HepG2 (cell line): ENCODE results near the gene PRSS2.

Experiments used
- AHR ChIP-seq: IDR thresholded peaks from 2 replicates; pipeline ENCODE4 v1.6.1; 2018; ENCODE audit warnings: missing genetic modification reagents, missing compliant biosample characterization
- CTCF ChIP-seq: sonication (generic); formaldehyde crosslinking; IDR thresholded peaks from 2 replicates; pipeline ENCODE4 v1.5.0; 2020; ENCODE audit warnings: mild to moderate bottlenecking, missing genetic modification reagents, moderate library complexity
- DMAP1 ChIP-seq: IDR thresholded peaks from 2 replicates; pipeline ENCODE4 v1.6.1; 2016
- EP300 ChIP-seq, 3 experiments: sonication (generic) in 1 of 3; formaldehyde crosslinking in 1 of 3; IDR thresholded peaks; 2 replicates each; pipeline versions ENCODE4 v1.5.1 to v1.6.1; 2011 to 2020; ENCODE audit warnings: low read depth in 2 of 3, low read length in 2 of 3, borderline replicate concordance in 1 of 3, improper control_type of control experiment in 1 of 3, mild to moderate bottlenecking in 1 of 3, missing genetic modification reagents in 1 of 3, moderate library complexity in 1 of 3
- ETV6 ChIP-seq: sonication (generic); formaldehyde crosslinking; conservative IDR thresholded peaks from 2 replicates; pipeline ENCODE4 v1.4.0; 2020; ENCODE audit warnings: missing genetic modification reagents
- HHEX ChIP-seq: IDR thresholded peaks from 2 replicates; pipeline ENCODE4 v1.6.1; 2016; ENCODE audit warnings: control low read depth
- MAFG ChIP-seq: sonication (generic); formaldehyde crosslinking; IDR thresholded peaks from 2 replicates; pipeline ENCODE4 v1.5.1; 2020; ENCODE audit warnings: mild to moderate bottlenecking, missing genetic modification reagents
- PHF5A ChIP-seq: IDR thresholded peaks from one replicate; pipeline ENCODE4 v1.6.1; 2018; ENCODE audit warnings: low read depth, missing genetic modification reagents; ENCODE audit not compliant: unreplicated experiment
- RAD21 ChIP-seq: fragments of 450-650 bp; formaldehyde crosslinking; IDR thresholded peaks from 2 replicates; pipeline ENCODE4 v1.5.0; 2020; ENCODE audit warnings: mild to moderate bottlenecking
- REXO4 ChIP-seq: sonication (generic); formaldehyde crosslinking; IDR thresholded peaks from 2 replicates; pipeline ENCODE4 v1.8.0; 2022; ENCODE audit warnings: missing genetic modification reagents, mild to moderate bottlenecking, borderline replicate concordance
- STAT5B ChIP-seq: sonication (generic); formaldehyde crosslinking; IDR thresholded peaks from 2 replicates; pipeline ENCODE4 v1.4.0; 2020; ENCODE audit warnings: missing genetic modification reagents
- ZFP36 ChIP-seq: fragments of 150-350 bp; IDR thresholded peaks from 2 replicates; pipeline ENCODE4 v1.6.1; 2018; ENCODE audit warnings: borderline replicate concordance, low read length, low read depth; ENCODE audit not compliant: partially characterized antibody
- ZFX ChIP-seq: sonication (generic); formaldehyde crosslinking; IDR thresholded peaks from 2 replicates; pipeline ENCODE4 v1.4.0; 2020; ENCODE audit warnings: mild to moderate bottlenecking, low read depth, missing genetic modification reagents, moderate library complexity
- ZNF280B ChIP-seq: sonication (generic); formaldehyde crosslinking; IDR thresholded peaks from 2 replicates; pipeline ENCODE4 v1.5.0; 2020; ENCODE audit warnings: missing genetic modification reagents, mild to moderate bottlenecking, borderline replicate concordance

GRCh38 chr7:142814451-142814850, 43.7 kb downstream of the PRSS2 start:
- TF ChIP-seq STAT5B (CRISPR knock-in tag): no peak
- no peak for TF ChIP-seq ZNF280B (CRISPR knock-in tag)
- TF ChIP-seq ETV6 (CRISPR knock-in tag): no peak
- no peak for TF ChIP-seq REXO4 (CRISPR knock-in tag)
- no peak for TF ChIP-seq DMAP1 (CRISPR knock-in tag)
- no peak for TF ChIP-seq CTCF (CRISPR knock-in tag)
- TF ChIP-seq MAFG (CRISPR knock-in tag): no peak
- TF ChIP-seq RAD21: no peak
- TF ChIP-seq EP300 (IDR thresholded peaks at IDR 0.05; ENCODE audit: low read depth in 2 of 2, low read length in 2 of 2): no peak
- no peak for TF ChIP-seq EP300 (CRISPR knock-in tag; IDR thresholded peaks at IDR 0.05; ENCODE audit: borderline replicate concordance)
- TF ChIP-seq ZFP36: no peak
- no peak for TF ChIP-seq HHEX
- no peak for TF ChIP-seq AHR (CRISPR knock-in tag)
- no peak for TF ChIP-seq PHF5A
- TF ChIP-seq ZFX: no peak
